Measurements from ENCODE around the gene TMEM170A.

GRCh38 chr16:75464122-75464918 lies at the start of gene TMEM170A:
- TF ChIP-seq CTCF (IDR thresholded peaks at IDR 0.05) (peak; percentile 100), POLR2A (IDR thresholded peaks at IDR 0.05) (peak; percentile 94)
